ENCODE measurements around the gene RGR.

RGR gene, protein sequence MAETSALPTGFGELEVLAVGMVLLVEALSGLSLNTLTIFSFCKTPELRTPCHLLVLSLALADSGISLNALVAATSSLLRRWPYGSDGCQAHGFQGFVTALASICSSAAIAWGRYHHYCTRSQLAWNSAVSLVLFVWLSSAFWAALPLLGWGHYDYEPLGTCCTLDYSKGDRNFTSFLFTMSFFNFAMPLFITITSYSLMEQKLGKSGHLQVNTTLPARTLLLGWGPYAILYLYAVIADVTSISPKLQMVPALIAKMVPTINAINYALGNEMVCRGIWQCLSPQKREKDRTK

DNA sequence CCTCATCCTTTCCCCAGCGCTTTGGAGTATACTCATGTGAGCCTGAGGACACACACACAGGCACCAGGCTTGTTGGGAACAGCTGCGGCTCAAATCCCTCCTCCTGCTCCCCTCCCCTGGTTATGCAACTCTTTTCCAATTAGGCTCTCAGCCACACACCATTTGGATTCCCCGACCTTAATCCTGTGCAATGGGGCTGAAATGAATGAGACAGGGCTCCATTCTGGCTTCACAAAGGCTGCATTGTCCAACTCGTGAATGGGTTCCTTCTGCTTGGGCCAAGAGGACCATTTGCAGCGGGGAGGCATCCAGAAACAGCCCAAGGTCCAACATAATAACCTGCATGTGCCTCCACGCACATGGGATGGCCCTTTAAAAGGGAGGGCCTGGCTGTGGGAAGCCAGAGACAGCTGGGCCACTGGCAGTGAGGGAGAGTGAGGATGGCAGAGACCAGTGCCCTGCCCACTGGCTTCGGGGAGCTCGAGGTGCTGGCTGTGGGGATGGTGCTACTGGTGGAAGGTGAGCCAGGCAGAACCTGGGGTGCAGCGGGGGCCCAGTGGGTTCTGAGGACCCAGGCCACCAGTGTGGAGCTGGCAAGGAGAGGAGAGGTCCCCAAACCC is at the start of gene RGR:
Gene RGR (plus strand): TSS at position 403 of the 620 bp plus-strand sequence. CDS start 38 bp downstream, at position 441.
- no peak for DNase-seq

DNA sequence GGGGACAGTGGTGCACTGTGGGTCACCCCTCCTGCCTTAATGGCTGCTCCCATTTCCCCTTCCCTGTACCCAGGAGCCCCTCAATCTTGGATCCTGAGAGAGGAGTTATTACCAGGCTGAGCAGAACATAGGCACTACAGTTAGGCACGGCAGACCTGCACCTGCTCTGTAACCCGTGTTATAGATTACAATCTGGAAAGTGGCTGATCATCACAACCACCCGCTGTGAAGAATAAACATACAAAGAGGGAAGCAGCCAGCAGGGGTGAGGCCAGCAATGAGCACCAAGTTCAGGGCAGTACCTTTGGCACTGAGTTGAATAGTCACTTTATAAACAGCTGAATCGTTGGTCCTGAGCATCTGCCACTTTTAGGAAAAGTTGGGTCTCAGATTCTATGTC is 48.8 kb upstream of the RGR start:
- no peak for DNase-seq

GRCh38 chr10:84196941-84197340 is 47.9 kb upstream of the RGR start:
- DNase-seq: no peak

GRCh38 chr10:84197643-84198042 is 47.2 kb upstream of the RGR start:
- DNase-seq: no peak

GRCh38 chr10:84198206-84198915 is 46.5 kb upstream of the RGR start:
- DNase-seq: no peak

- DNase-seq: no peak
Observed at GRCh38 chr10:84200537-84201243, 44.2 kb upstream of the RGR start.

GRCh38 chr10:84201244-84201606 is 43.6 kb upstream of the RGR start:
- DNase-seq: no peak

DNA sequence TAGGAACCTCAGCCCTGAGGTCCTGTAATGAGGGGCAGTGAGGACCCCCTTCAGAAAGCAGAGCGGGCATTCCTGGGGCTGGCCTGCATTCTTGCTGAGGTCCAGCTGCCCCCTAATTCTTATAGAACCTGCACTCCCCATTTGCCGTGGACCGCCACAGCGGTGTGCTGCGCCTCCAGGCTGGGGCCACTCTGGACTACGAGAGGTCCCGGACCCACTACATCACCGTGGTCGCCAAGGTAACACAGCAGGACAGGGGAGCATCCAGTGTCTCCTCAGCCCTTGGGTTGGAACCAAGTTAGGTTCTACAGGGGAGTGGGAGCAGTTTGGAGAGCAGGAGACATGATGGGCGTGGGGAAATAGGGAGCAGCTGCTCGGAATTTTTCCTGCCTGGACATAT is 43.2 kb upstream of the RGR start:
- no peak for DNase-seq

DNA sequence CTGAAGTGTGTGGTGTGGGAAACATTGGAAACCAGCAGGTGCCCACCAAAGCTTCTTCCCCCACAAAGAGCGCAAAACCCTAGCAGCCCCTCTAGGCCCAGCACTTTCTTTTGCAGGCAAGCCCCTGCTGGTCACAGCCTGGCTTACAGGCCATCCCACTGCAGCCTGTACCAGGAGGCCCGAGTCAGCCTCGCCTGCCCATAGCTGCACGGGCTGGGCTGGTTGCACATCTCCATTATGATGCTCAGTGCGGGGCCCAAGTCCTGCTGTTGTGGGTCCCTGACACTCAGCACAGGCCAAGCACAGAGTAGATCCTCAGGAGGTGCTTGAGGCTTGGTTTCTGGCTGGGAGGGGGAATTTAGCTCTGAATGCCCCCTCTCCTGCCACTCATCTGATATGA is 42.5 kb upstream of the RGR start:
- DNase-seq: no peak

DNA sequence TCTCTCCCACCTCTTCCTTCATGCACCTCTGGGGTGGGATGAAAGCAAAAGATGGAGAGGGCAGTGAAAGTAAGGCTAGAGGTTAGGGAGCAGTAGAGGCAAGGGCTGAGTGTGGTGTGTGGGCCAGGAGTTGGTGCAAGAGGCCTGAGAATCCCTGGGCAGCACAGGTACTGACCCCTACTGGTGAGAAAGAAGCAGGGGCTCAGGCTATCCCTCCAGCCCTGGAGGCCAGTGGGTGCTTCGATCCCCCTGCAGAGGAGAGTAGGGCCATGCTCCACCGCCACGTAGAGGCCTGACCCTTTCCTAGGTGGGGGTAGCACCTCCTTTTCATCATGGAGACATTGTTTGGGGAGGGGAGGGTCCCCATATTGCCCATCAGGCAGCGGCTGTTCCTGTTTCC is 40.7 kb upstream of the RGR start:
- no peak for DNase-seq

DNA sequence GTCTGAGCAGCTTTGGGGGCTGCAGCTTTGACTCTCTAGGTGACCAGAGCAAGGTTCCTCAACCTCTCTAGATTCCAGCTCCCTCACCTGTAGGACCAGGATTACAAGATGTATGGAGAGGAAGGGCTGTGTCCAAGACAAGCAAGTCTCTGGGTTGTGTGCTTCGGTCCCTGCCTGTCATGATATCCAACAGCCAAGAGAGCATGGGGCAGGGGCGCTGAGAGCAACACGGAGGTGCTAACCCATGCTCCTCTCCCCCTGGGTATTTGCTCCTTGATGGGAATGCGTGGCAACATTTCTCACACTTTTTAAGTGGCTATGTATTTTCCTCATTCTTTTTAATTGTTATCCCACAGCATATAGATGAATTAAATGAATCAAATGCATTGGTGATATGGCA is 40.2 kb upstream of the RGR start:
- DNase-seq: no peak

DNA sequence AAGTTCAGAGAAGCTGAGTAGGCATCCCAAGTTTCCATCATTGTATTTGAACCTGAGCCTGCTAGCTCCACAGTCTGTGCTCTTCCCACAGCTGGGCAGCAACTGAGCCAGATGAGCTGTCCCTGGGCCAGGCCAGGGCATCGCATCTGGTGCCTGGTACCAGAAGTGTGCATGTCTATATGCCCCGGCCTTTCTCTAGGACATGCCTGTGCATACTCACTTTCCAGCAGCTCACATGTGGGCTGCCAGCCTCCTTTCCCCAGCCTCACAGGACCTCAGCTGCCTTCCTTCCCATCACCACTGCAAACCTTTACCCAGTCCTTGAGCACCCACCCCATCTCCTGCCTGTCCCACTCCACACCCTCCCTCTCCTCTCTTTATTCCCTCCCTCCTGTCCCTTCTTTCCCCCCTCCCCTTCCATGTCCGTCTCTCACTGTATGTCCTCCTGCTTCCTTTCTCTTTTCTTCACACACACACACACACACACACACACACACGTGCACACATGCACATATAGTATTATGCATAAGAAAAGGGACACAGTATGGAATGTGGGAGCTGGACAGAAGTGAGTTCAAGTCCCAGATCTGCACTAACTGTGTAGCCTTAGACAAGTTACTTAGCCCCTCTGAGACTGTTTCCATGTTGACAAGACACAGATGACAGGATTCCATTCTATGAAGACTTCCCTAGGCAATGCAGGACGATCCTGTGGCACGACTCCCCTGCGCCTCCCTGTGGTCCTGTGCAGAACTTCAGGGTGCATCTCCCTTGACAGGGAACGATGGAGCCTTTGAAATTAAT is 39.6 kb upstream of the RGR start:
- DNase-seq: peak; percentile 30

GRCh38 chr10:84205853-84206525 is 38.9 kb upstream of the RGR start:
- no peak for DNase-seq

DNA sequence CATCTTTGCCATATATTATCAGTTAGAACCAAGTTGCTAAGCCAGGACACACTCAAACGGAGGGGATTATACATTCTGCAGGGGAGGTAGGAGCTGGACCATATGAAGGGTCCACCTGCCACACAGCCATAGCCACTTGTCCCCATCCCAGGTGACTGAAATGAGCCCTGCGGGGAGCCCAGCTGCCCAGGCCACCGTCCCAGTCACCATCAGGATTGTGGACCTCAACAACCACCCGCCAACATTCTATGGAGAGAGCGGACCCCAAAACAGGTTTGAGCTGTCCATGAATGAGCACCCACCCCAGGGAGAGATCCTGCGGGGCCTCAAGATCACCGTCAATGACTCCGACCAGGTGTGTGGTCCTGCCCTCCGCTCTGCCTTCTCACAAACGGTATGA is 36.8 kb upstream of the RGR start:
- no peak for DNase-seq

GRCh38 chr10:84211566-84211965 is 33.3 kb upstream of the RGR start:
- no peak for DNase-seq

DNA sequence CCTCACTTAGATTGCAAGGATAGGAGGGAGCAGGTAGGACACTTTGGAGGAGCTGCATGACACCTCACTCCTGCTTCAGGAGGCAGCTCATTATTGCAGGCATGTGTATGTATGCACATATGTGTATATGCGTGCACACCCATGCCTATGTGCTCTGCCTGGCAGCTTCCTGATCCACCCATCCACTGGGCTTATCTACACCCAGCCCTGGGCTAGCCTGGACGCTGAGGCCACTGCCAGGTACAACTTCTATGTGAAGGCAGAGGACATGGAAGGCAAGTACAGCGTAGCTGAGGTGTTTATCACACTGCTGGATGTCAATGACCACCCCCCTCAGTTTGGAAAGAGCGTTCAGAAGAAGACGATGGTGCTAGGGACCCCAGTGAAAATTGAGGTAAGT is 32.8 kb upstream of the RGR start:
- DNase-seq: no peak

GRCh38 chr10:84213076-84213475 is 31.8 kb upstream of the RGR start:
- DNase-seq: no peak

GRCh38 chr10:84214046-84214572 is 30.7 kb upstream of the RGR start:
- DNase-seq: no peak

GRCh38 chr10:84214612-84215235 is 30.1 kb upstream of the RGR start:
- DNase-seq: no peak

DNA sequence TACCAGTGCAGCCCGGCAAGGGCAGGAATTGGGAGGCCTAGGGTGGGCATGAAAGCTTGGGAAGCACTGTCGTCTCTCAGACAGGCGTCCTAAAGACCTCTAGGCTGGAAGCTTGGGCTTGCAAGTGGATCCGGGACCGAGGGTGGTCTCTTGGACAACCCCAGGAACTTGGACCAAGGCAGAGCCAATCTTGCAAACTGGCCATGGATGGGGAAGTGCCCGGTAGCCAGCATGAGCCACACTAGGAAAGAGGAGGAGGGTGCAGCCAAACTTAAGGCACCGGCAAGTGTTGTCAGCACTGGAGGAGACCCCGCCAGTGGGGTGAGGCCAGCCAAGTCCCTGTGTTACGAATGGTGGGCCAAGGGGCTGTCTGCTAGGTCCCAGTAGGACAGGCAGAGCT is 28.0 kb upstream of the RGR start:
- no peak for DNase-seq

GRCh38 chr10:84217746-84218145 is 27.1 kb upstream of the RGR start:
- no peak for DNase-seq

DNA sequence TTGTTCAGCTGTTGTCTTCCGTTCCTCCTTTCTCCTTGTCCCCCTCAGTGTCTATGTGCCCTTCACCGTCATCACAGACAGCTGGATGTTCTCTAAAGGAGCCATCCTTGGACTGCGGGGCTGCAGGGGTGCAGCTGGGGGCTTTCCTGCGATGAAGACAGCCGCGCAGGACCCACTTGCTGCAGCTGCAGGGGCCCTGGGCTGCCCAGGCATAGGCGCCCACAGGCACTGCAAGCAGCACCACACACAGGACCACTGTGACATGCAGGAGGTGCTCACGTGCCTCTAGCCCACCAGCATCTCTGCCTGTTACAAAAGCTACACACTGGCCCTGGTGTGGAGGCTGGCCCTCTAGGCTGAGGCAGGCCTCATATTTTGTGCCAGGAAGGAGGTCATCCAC is 22.9 kb upstream of the RGR start:
- DNase-seq: no peak
